ENCODE measurements around the gene ELAC1. TPM values are rescaled to one million over a fixed set of nuclear protein-coding genes. Genes with fewer than 3 reads are reported as not detected.

Gene ELAC1
- polyA plus RNA-seq, 3 donors = 16.3 to 18.9 (median 17.9) TPM

DNA sequence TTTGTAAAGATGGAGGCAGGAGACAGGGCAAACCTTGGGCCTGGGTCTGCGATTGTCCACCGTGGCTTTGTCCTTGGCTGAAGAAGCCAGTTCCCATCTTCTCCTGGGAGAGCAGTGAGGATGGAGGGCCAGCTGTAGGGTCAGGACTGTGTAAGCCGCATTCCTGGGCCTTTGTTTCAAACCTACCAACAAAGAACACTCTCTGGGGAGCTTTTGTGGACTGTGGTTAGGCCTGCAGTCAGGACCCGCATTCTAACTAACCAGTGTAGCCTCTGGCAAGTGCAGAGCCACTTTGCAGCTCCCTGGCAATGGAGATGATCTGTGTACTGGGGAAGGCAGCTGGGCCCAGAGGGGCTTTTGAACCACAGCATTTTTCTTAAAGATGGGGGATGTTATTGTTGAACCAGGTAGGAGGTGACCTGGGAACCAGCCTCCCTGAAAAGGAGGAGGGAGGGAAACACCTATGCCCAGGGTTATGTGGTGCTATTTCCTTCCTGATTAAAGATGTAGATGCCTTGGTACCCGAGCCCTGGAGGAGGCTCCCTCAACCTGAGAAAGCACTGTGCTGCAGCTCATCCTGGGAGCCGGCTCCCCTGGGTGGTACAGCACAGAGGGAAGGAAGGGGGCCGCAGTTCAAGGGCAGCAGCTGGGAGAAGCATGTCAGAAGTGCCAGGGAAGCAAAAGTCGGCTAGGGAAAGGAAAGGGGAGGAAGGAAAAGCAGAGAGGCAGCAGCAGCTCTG is 49.5 kb downstream of the ELAC1 start:
- DNase-seq (ENCODE audit: low read depth in 3 of 3, low spot score in 2 of 3) = no peak

DNA sequence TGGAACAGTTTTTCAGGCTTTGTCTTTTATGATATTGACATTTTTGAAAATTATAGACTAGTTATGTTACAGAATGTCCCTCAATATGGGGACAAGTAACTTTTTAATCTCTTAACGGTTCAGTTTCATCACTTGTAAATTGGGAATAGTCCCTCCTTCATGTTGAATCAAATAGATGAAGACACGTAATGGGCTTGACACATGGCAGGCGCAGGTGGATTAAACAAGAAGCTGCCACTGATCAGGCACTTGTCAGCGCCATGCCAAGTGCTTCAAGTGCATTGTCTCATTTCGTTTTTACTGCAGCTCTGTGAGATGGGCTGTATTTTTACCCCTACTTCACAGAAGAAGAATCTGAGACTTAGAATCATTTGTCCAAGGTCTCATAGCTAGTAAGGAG is 52.7 kb downstream of the ELAC1 start:
- no peak for DNase-seq (ENCODE audit: low read depth in 3 of 3, low spot score in 2 of 3)

DNA sequence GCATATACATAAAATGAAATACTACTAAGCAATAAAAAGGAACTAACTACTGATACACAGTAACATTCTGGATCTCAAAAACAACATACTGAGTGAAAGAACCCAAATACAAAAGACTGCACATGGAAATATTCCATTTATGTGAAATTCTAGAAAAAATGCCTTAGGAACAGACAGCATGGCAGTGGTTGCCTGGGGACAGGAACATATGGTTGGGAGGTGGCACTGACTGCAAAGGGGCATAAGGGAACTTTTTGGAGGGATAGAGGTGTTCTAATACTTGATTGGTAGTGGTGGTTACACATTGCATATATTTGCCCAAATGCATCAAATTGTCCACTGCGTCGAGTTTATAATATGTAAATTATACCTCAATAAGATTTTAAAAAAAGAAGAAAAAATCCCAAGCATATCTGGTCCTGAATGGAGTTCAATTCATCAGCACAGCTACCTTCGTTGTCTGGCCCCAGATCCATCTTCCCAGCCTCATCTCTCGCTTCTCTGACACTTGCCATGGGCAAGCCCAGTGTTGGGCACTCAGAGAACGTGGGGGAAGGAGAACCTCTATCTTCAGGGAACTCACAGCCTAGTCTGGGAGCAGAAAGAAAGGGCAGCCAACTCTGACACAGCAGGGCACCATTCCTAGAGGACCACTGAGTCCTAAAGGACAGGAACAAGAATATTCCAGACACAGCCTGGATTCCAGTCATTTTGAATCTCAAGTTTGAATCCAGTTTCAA is 53.6 kb downstream of the ELAC1 start:
- no peak for DNase-seq (ENCODE audit: low read depth in 3 of 3, low spot score in 2 of 3)

DNA sequence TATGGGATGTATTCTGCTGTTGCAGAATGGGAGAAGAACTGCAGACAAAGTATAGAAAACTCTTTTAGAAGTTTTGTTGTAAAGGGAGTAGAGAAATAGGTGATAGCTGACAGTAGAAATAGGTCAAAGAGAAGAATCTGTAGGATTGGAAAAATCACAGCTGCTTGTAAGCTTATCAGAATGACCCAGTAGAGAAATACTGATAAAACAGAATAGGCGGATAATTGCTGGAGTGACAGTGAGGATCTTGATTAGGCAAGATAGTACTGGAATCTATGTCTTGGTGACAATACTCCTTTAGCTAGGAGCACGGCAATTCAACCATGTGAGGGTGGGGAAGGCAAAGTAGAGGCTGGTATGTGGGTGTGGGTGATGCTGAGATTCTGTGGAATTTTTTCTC is 57.7 kb downstream of the ELAC1 start:
- DNase-seq (ENCODE audit: low read depth in 3 of 3, low spot score in 2 of 3) = no peak

DNA sequence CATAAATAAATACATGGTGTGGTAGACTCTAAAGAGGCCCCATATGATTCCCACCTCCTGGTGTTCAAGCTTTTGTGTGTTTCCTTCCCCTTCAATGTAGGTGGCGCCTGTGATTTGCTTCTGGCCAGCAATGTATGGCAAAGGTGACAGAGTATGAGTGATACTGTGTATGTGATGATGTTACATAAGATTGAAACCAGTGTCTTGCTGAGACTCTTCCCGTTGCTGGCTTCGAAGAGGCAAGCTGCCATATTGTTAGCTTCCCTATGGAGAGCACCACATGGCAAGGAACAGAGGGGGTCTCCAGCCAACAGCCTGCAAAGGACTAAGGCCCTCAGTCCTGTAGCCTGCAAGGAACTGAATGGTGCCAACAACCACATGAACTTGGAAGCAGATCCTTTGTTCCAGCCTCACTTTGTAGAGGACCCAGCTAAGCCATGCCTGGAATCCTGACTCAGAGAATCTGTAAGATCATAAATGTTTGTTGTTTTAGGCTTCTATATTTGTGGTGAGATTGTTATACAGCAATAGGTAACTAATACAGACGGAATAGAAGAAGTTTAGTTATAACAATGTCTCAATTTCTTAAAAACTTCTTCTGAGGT is 60.5 kb downstream of the ELAC1 start:
- DNase-seq (ENCODE audit: low read depth in 3 of 3, low spot score in 2 of 3) = no peak

- DNase-seq (ENCODE audit: low read depth in 3 of 3, low spot score in 2 of 3) = no peak
Measured at GRCh38 chr18:51029378-51029693, 61.5 kb downstream of the ELAC1 start.

- peak; percentile 89 to 95 (median 95) for DNase-seq (ENCODE audit: low read depth in 3 of 3, low spot score in 2 of 3)
Measured at GRCh38 chr18:51029694-51030536, 62.1 kb downstream of the ELAC1 start, which contains the start of gene SMAD4. Gene SMAD4, plus strand, starts transcription at chr18:51030213. Its CDS starts 16,834 bp downstream, at chr18:51047047.

DNA sequence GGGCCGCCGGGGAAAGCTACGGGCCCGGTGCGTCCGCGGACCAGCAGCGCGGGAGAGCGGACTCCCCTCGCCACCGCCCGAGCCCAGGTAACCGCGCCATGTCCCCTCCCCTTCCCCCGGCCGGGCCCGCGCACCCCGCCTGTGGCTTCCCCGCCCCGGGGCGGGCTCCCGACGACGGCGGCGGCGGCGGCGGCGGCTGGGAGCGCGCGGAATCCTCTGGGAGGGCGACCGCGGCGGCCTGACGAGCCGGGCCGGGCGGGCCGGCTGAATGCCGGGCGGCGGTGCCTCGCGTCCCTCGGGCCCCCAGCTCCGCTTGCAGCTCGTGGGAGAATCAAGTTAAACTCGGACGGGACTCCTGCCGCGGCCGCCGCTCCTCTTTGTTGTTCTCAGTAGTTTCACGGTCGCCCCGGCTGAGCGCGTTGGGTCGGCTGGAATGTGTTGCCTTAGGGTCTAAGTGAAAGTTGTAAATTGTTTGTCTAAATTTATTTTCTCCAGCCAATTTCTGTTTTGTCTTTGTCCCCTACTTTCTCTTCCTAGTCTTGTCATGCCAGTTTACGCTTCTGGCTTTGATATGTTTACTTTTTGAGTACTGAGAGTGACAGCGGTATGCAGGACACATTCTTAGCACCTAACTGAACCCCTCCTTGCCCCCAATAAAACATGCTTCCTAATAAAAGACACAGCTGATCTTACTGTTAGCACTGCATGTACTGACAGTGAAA is 62.9 kb downstream of the ELAC1 start:
- no peak for DNase-seq (ENCODE audit: low read depth in 3 of 3, low spot score in 2 of 3)

GRCh38 chr18:51032193-51032592 is 64.4 kb downstream of the ELAC1 start:
- no peak for DNase-seq (ENCODE audit: low read depth in 3 of 3, low spot score in 2 of 3)

DNA sequence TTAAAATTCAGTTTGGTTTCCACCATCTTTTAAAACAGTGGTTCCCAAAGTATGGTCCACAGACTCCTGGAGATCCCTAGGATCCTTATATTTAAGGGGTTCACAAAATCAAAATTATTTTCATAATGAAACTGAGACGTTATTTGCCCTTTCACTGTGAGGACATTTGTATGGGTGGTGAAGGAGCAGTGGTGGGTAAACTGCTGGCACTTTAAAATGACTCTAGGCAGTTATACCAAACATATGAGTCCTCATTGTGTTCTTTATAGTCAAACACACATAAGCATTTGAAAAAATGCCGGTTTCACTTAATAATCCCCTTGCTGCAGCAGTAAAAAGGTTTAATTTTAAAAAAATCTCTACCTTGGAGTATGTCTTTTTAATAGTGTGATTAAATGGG is 69.4 kb downstream of the ELAC1 start:
- no peak for DNase-seq (ENCODE audit: low read depth in 3 of 3, low spot score in 2 of 3)

Other genes starting within 250 kb of the ELAC1 start
- gene MRO, start 148.0 kb upstream of the ELAC1 start, polyA plus RNA-seq (ENCODE audit: insufficient read length in 3 of 3) = 1 to 10 TPM; 3.0 to 3.7 (median 3.0) TPM
- gene ME2, start 88.9 kb upstream of the ELAC1 start, polyA plus RNA-seq (ENCODE audit: insufficient read length in 3 of 3) = 10 to 100 TPM; 32.4 to 36.5 (median 35.8) TPM
- gene SMAD4, start 62.2 kb downstream of the ELAC1 start, polyA plus RNA-seq (ENCODE audit: insufficient read length in 3 of 3) = 100 to 1,000 TPM; 173 to 182 (median 175) TPM
- 10 to 100 TPM; 75.7 to 83.7 (median 79.8) TPM for gene MEX3C, start 229.6 kb downstream of the ELAC1 start, polyA plus RNA-seq (ENCODE audit: insufficient read length in 3 of 3)